GM21367 (cell line): ENCODE results near the gene CORIN.
"Not testable (repeated sequence)": the region's sequence is repeated elsewhere in the genome, so short reads cannot be mapped to it uniquely, and the experiment has no call there.

ENCODE experiments used
- ATAC-seq: cut with Tn5 transposase; IDR thresholded peaks from one replicate; pipeline ENCODE4 v1.9.1; 2021; ENCODE audit not compliant: unreplicated experiment

The CORIN gene

GRCh38 chr4:47771020-47771419 lies 66.8 kb downstream of the CORIN start:
- no peak for ATAC-seq

- ATAC-seq, result not testable (repeated sequence)
Measured at GRCh38 chr4:47767956-47768355, 69.9 kb downstream of the CORIN start.

- ATAC-seq, result no peak
Measured at GRCh38 chr4:47763279-47763678, 74.6 kb downstream of the CORIN start.

DNA sequence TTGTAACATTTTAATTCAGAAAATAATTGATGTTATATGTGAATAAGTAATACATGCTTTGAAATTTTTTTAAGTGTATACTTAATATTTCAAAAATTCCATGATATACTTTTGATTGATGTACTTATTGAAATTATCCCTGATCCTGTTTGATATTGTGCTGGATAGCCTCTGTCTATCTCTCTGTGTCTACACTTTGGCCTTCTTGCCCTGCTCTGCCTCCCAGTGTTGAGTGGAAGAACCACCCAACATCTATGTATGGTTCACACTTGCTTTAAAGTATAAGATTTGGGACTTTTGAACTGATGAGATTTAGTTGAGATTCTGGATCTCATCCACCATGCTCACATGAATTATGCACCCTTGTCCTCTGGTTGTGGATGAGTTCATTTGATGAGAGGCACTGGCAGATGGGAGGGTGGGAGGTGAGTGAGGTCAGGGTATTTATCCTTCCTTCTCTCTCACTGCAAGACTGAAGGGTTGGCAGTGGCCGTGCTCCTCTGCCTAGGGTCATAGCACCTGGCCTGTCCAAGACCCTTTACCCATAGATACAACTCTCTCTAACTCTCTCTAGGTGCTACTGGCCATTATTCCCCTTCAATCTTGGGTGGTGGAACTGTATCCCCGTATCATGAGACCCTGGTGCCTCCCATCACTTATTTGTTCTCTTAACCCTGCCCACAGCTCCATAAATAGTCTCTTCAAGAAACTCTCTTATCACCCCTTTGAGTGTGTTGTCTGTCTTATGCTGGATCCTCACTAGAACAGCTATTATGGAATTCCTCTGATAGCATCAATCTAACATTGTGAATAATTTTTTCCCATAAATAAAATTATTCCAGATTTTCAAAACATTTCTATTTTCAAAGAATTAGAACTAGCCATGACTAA lies 75.2 kb downstream of the CORIN start:
- no peak for ATAC-seq

- not testable (repeated sequence) for ATAC-seq
Measured at GRCh38 chr4:47753316-47753715, 84.6 kb downstream of the CORIN start.

DNA sequence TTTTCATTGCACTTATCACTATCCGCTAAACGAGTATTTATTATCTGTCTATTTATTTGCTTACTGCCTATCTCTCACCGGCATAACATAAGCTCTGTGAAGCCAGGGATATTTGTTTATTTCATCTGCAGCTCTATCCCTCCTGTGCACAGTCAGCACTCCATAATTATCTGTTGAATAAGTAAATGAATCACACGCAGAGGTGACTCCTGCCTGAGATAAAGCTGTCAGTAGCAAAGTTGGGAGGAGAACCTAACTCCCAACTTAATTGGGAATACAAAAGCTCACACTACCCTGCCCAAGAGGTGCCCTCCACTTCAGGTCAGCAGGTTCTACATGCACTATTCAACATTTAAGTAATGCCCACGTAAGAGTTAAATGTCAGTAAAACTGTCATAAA lies 85.7 kb downstream of the CORIN start:
- ATAC-seq, result no peak

DNA sequence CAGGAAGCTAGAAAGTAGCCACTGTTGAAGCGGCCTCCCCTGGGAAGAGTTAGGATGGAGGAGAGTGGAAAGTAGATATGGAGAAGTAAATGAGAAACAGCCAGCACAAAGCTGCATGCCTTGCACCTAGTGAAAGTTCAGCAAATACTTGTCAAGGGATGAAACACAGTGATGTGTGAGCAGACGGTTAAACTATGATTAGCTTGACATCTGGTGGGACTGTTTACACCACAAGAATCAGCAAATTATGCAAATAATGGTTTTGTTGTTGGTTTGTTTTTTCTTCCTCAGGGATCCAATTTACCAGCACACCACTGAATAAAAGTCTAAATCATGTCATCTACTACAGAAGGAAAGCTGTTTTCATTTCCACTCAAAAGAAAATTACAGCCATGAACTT lies 87.1 kb downstream of the CORIN start:
- ATAC-seq, result no peak

- ATAC-seq, result no peak
Measured at GRCh38 chr4:47749858-47750257, 88.0 kb downstream of the CORIN start.

DNA sequence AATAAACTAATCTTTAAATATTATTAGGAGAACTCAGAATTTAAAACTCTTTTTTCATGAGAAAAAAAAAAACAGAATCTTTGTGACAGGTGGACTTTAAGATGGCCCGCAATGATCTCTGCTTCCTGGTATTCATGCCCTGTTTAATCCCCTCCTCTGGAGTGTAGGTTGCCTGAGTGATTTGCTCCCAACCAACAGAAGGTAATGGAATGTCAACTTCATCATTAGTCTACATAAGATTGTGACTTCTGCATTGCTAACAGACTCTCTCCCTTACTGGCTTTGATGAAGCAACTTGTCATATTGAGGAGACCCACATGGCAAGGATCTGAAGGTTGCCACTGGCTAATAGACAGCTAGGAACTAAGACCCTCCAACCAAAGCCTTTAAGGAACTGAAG lies 88.8 kb downstream of the CORIN start:
- ATAC-seq, result no peak

DNA sequence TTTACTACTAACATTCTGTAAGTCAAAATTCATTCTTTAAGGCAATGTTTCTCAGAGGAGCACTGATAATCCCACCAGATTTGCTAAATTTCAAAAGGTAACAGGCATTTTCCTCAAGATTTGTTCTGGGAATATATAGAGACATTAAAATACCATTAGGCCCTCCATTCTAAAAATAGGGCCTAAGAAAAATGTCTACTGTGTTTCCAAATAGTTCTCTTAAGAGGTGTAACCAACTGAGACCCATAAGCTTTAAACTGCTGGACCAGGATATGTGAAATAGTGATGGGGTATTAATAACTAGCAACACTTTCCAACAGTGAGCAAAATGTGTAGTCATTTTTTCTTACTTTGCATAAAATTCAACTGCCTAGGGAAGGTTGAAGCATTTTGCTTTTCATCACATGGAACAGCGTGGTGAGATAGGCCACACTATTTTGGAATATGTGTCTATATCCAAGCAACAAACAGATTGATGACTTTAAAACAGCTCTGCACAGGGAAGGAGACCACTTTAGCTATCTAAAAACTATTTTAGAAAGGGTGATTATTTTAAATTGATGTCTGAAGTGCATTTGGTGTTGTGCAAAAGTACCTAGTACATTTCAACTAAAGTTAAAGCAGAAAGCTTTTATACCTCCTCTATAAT lies 89.9 kb downstream of the CORIN start:
- no peak for ATAC-seq

DNA sequence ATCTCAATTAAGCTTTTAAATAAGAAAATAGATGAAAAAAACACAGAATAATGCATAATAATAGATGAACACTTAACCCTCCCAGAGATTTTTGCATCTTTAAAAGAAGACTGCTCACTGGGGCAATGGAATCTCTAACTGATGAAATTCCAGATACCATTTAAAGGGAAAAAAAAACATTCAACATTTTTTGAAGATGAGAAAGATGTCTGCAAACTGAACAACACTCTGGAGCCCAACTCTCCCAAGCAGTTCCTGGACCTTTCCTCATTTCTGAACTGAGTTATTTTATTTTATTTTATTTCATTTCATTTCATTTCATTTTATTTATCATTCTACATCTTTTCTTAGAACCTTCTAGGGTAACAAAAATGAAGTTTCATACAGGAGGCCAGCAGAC lies 90.7 kb downstream of the CORIN start:
- no peak for ATAC-seq

DNA sequence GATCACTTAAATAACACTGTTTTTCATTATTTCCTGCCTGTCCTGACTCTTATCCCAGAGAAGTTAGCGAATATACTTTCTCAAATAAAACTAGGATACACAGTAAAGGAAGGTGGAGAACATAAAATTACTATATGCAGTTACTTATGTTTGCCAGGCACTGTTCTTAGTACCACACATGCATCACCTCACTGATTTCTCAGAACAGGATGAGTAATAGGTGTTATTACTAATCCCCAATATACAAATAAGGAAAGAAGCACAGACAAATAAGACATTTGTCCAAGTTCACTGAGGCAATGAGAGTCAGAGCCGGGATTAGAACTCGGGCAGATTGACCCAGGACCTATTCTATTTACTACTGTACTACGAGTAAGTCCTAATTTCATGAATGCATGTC lies 91.7 kb downstream of the CORIN start:
- no peak for ATAC-seq

- no peak for ATAC-seq
Measured at GRCh38 chr4:47744843-47745382, 93.0 kb downstream of the CORIN start.

- no peak for ATAC-seq
Measured at GRCh38 chr4:47744253-47744652, 93.6 kb downstream of the CORIN start.

GRCh38 chr4:47741200-47741599 lies 96.7 kb downstream of the CORIN start:
- no peak for ATAC-seq

GRCh38 chr4:47737326-47737725 lies 100.5 kb downstream of the CORIN start:
- ATAC-seq, result no peak

DNA sequence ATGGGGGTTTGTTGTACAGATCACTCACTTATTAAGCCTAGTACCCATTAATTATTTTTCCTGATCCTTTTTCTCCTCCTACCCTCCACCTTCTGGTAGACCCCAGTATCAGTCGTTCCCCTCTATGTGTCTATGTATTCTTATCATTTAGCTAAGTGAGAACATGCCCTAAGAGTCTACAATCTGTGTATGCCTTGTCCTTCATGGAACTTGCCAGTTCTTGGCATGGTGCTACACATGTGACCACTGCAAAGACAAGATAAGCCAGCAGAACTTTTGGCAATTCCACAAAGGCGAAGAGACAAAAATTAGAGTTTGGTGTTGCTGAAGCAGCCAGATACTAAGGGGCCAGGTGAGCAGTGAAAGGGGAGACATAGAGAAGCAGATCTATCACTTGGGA lies 101.3 kb downstream of the CORIN start:
- no peak for ATAC-seq

DNA sequence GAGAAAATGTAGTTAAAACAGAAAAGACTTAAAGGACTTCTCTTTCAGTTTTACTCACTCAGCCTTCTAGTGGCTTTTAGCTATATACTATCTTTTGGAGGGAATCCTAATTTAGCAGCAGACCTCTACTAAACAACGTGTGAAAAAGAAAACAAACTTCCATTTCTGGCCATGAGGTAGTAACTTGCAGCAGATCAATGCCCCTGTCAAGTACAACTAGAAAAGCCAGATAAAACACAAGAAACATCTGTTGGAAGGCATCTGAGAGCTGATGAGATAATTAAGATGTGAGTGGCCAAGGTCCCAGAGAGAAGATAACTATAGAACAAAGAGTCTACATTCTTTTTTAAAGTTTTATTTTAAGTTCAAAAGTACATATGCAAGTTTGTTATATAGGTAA lies 101.7 kb downstream of the CORIN start:
- ATAC-seq, result no peak

- no peak for ATAC-seq
Measured at GRCh38 chr4:47733302-47734175, 104.3 kb downstream of the CORIN start.

DNA sequence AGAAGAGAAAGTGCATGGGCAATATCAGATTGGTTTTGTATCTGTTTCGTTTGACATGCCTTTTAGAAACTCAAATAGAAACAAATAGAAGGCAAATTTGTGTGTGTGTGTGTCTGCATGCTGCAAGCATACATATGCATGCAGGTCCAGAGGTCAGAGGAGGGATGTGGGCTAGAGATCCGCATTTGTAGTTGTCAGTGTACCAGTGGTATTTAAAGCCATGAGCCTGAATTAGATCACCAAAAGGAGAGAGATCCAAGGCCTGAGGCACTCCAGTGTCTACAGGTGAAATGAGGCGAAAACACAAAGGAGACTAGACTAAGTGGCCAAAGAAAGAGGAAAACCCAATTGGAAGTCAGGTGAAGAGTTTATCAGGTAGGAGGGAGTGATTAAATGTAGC lies 106.7 kb downstream of the CORIN start:
- ATAC-seq, result no peak

- no peak for ATAC-seq
Measured at GRCh38 chr4:47729131-47729680, 108.7 kb downstream of the CORIN start.
